Measurements from ENCODE around the gene ELK3. TPM values are rescaled to one million over a fixed set of nuclear protein-coding genes. Genes with fewer than 3 reads are reported as not detected.

The ELK3 gene
- total and polyA plus RNA-seq, 9 of the 15 experiments (the other 6 are each of a cell fraction or from before 2014, with no cell fraction given): 1.5 to 5.5 (median 2.9) TPM

- no peak overlapping the region for H3K4me3 ChIP-seq
- H3K9me3 ChIP-seq (replicated peaks; ENCODE audit: control insufficient read depth, insufficient read depth, low read depth, low read length): no peaks in the 10 kb centered on the region
- no peaks in the 10 kb centered on the region for H3K9me1 ChIP-seq (ENCODE audit: control insufficient read depth, insufficient read depth, low read length)
- CTCF ChIA-PET (ENCODE audit: low intra/inter-chr PET ratio): no interaction called here
- no peak overlapping the region for H3K27ac ChIP-seq (ENCODE audit: extremely low read depth, low read depth, low read length)
- H3K4me2 ChIP-seq (ENCODE audit: insufficient read depth, low read length): no peak overlapping the region
- ATAC-seq (no peak), DNase-seq (ENCODE audit: extremely low read depth in 1 of 4, low spot score in 3 of 4) (no peak), FAIRE-seq (no peak)
- no peaks in the 10 kb centered on the region for H3K36me3 ChIP-seq (ENCODE audit: control insufficient read depth, insufficient read depth, low read length)
- H3K27me3 ChIP-seq (ENCODE audit: control insufficient read depth in 2 of 2, insufficient read depth in 2 of 2, low read length in 2 of 2): 0 out of 5 replicates have a peak, but pooled peaks cover 0 to 3% of the 10 kb centered on the region in 2 experiments
- intact Hi-C loops (cut with micrococcal nuclease): no loop called here
- in situ Hi-C loops (cut with MboI): no loop called here
- no peak overlapping the region for H3K9ac ChIP-seq (ENCODE audit: insufficient read depth in 1 of 2, low read depth in 2 of 2, low read length in 2 of 2)
- POLR2A ChIA-PET: interaction anchor here (0.7 kb wide), 1 partner anchor 29 kb away, joined by 5 read pairs; no protein-coding TSS in a partner anchor
- 22% methylated on average over 5 of the region's 5 CpGs for WGBS (ENCODE audit: insufficient coverage, low coverage, missing lambda C conversion rate)
- BruUV-seq (replicated peaks): no TSS peak
- H4K20me1 ChIP-seq (replicated peaks; ENCODE audit: control insufficient read depth, insufficient read depth, low read length): no peaks in the 10 kb centered on the region
- no peaks in the 10 kb centered on the region for H3K79me2 ChIP-seq (ENCODE audit: control insufficient read depth, insufficient read depth, low read length)
- TF ChIP-seq ZNF324 (CRISPR knock-in tag; IDR thresholded peaks at IDR 0.05) (no peak), SMARCA5 (IDR thresholded peaks at IDR 0.05) (no peak), MAX (CRISPR knock-in tag; IDR thresholded peaks at IDR 0.05) (no peak)
- TF ChIP-seq, protein P1, sequence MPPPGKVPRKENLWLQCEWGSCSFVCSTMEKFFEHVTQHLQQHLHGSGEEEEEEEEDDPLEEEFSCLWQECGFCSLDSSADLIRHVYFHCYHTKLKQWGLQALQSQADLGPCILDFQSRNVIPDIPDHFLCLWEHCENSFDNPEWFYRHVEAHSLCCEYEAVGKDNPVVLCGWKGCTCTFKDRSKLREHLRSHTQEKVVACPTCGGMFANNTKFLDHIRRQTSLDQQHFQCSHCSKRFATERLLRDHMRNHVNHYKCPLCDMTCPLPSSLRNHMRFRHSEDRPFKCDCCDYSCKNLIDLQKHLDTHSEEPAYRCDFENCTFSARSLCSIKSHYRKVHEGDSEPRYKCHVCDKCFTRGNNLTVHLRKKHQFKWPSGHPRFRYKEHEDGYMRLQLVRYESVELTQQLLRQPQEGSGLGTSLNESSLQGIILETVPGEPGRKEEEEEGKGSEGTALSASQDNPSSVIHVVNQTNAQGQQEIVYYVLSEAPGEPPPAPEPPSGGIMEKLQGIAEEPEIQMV (tag; conservative IDR thresholded peaks at IDR 0.05; ENCODE audit: low read depth): no peak
- no peak overlapping the region for H2AFZ ChIP-seq (ENCODE audit: low read depth, low read length)
- H3K4me1 ChIP-seq (replicated peaks in 1 of 2; ENCODE audit: control insufficient read depth in 2 of 2, insufficient read depth in 2 of 2, low read length in 2 of 2): no peaks in the 10 kb centered on the region
Observed at GRCh38 chr12:96220902-96221301, 26.7 kb downstream of the ELK3 start.

- whole genome bisulfite sequencing (ENCODE audit: insufficient coverage, low coverage, missing lambda C conversion rate): 23% methylated on average over 6 of the region's 6 CpGs
- no peak overlapping the region for H3K9ac ChIP-seq (ENCODE audit: insufficient read depth in 1 of 2, low read depth in 2 of 2, low read length in 2 of 2)
- H3K27me3 ChIP-seq (ENCODE audit: control insufficient read depth in 2 of 2, insufficient read depth in 2 of 2, low read length in 2 of 2): 0 out of 5 replicates have a peak, but pooled peaks cover 0 to 3% of the 10 kb centered on the region in 2 experiments
- ATAC-seq (no peak), FAIRE-seq (no peak), DNase-seq (ENCODE audit: extremely low read depth in 1 of 4, low spot score in 3 of 4) (no peak)
- no peak overlapping the region for H3K27ac ChIP-seq (ENCODE audit: extremely low read depth, low read depth, low read length)
- H3K36me3 ChIP-seq (ENCODE audit: control insufficient read depth, insufficient read depth, low read length): no peaks in the 10 kb centered on the region
- no peaks in the 10 kb centered on the region for H3K79me2 ChIP-seq (ENCODE audit: control insufficient read depth, insufficient read depth, low read length)
- no TSS peak for BruUV-seq (replicated peaks)
- in situ Hi-C loops (cut with MboI) (no loop called here), intact Hi-C loops (cut with micrococcal nuclease) (no loop called here)
- no peak overlapping the region for H2AFZ ChIP-seq (ENCODE audit: low read depth, low read length)
- H3K4me3 ChIP-seq: no peak overlapping the region
- ChIA-PET POLR2A (interaction anchor here (0.7 kb wide), 1 partner anchor 29 kb away, joined by 5 read pairs; no protein-coding TSS in a partner anchor), CTCF (ENCODE audit: low intra/inter-chr PET ratio) (no interaction called here)
- H3K4me2 ChIP-seq (ENCODE audit: insufficient read depth, low read length): no peak overlapping the region
- H3K4me1 ChIP-seq (replicated peaks in 1 of 2; ENCODE audit: control insufficient read depth in 2 of 2, insufficient read depth in 2 of 2, low read length in 2 of 2): no peaks in the 10 kb centered on the region
- no peaks in the 10 kb centered on the region for H4K20me1 ChIP-seq (replicated peaks; ENCODE audit: control insufficient read depth, insufficient read depth, low read length)
- no peaks in the 10 kb centered on the region for H3K9me3 ChIP-seq (replicated peaks; ENCODE audit: control insufficient read depth, insufficient read depth, low read depth, low read length)
- no peaks in the 10 kb centered on the region for H3K9me1 ChIP-seq (ENCODE audit: control insufficient read depth, insufficient read depth, low read length)
- TF ChIP-seq TGIF2 (CRISPR knock-in tag; IDR thresholded peaks at IDR 0.05): no peak
- no peak for TF ChIP-seq ZNF408 (CRISPR knock-in tag; IDR thresholded peaks at IDR 0.05; ENCODE audit: low read depth)
- TF ChIP-seq SMC3 (conservative IDR thresholded peaks at IDR 0.05; ENCODE audit: insufficient read depth, low read depth, low read length): no peak
- TF ChIP-seq HOXB6 (CRISPR knock-in tag; IDR thresholded peaks at IDR 0.05; ENCODE audit: borderline replicate concordance): no peak
- TF ChIP-seq SNRNP70 (optimal IDR thresholded peaks at IDR 0.05; ENCODE audit: low read depth, low read length): no peak
- TF ChIP-seq ZNF707 (CRISPR knock-in tag; conservative IDR thresholded peaks at IDR 0.05): no peak
- no peak for TF ChIP-seq ZNF384 (IDR thresholded peaks at IDR 0.05; ENCODE audit: low read depth, low read length)
Observed at GRCh38 chr12:96221391-96221790, 27.2 kb downstream of the ELK3 start.
